WI38 (cell line): ENCODE results near the gene QRFPR.

ENCODE experiments used
- H3K4me3 ChIP-seq: 2 replicates; pipeline ENCODE4 v1.5.1; 2011; ENCODE audit warnings: low read depth, mild to moderate bottlenecking, control low read depth, low read length
- CTCF ChIP-seq: IDR thresholded peaks from 2 replicates; pipeline ENCODE4 v1.5.1; 2012; ENCODE audit warnings: low read depth, mild to moderate bottlenecking, control low read depth, low read length

Gene QRFPR

GRCh38 chr4:121375262-121375661, 5.6 kb downstream of the QRFPR start:
- no peak for TF ChIP-seq CTCF
- H3K4me3 ChIP-seq = no peak overlapping the region

DNA sequence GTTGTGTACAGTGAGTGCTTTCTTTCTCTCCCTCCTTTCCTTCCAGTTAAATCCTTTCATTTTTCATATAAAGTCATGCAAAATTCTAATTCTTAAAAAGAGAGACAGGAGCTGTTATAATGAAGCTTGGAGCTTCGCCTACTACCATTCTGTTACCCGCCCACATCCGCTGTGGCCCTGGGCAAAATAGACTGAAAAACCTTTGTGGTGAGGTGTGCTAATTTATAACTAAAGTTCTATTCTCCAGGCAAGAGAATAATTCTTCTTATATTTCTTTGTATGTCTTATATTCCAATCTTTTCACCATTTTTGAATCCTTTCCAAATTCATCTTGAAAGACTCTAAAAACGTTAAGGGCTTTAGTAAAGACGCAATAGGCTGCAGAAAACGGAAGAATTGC, 7.0 kb downstream of the QRFPR start:
- H3K4me3 ChIP-seq = no peak overlapping the region
- TF ChIP-seq CTCF = no peak

- TF ChIP-seq CTCF = peak; percentile 37
- H3K4me3 ChIP-seq = no peak overlapping the region
Observed at GRCh38 chr4:121370729-121371325, 10.0 kb downstream of the QRFPR start.

DNA sequence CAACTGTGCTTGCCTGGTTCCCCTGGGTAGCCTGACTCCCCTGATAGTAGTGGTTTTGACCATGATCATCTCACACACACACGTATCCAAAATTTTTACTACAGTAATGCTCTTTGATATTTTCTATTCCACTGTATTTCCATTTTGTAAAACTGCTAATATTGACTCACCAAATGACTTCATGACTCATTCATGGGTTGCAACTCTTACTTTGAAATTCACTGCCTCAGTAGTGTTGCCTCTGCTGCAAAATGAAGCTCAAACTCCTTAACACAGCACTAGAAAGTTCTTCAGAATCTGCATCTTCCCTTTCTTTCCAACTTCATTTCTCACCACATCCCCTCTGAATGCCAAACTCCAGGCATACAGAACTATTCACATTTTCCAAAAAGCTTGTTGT, 20.3 kb downstream of the QRFPR start:
- no peak overlapping the region for H3K4me3 ChIP-seq
- no peak for TF ChIP-seq CTCF

- no peak overlapping the region for H3K4me3 ChIP-seq
- no peak for TF ChIP-seq CTCF
Observed at GRCh38 chr4:121358473-121358872, 22.3 kb downstream of the QRFPR start.

- H3K4me3 ChIP-seq = no peak overlapping the region
- TF ChIP-seq CTCF = no peak
Observed at GRCh38 chr4:121353213-121353612, 27.6 kb downstream of the QRFPR start.

DNA sequence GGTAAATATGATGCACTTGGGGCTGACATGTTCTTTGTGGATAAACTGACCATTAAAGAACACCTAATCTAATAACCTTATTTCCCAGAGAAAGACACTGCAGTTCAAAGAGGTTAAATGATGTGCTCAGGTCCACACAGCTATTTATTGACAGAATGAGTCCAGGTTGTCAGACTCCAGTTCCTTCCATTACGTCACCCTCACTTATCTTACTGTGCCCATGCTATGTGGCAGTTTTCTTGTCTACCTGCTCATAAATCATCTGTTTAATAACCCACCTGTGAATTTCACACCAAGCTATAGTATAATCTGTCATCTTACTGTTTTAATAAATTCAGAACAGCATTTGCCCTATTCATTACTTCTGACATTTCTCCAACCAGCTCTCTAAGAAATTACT, 36.7 kb downstream of the QRFPR start:
- no peak overlapping the region for H3K4me3 ChIP-seq
- TF ChIP-seq CTCF = no peak
